GM13976 (cell line): Measurements from ENCODE around the gene NMNAT2.

Experiments used
- DNase-seq: peaks from one replicate; pipeline ENCODE4 v3.0.0; 2012; ENCODE audit warnings: low spot score
- in situ Hi-C: fragments of 300-500 bp; cut with MboI; formaldehyde crosslinking; loops from one replicate; pipeline ENCODE4 v1.12.0; 2022; ENCODE audit warnings: low sequenced_read_pairs, mixed read lengths, inconsistent platforms; ENCODE audit not compliant: unreplicated experiment
- TF ChIP-seq, protein P1 (sequence below): IDR thresholded peaks from 2 replicates; pipeline ENCODE4 v1.5.1; 2012; ENCODE audit warnings: borderline replicate concordance, mild to moderate bottlenecking; ENCODE audit not compliant: insufficient read depth; ENCODE audit errors: extremely low read depth, missing control alignments, control extremely low read depth

The NMNAT2 gene

GRCh38 chr1:183424691-183425090, 6.5 kb upstream of the NMNAT2 start:
- in situ Hi-C loops: no loop called here
- TF ChIP-seq, protein P1, sequence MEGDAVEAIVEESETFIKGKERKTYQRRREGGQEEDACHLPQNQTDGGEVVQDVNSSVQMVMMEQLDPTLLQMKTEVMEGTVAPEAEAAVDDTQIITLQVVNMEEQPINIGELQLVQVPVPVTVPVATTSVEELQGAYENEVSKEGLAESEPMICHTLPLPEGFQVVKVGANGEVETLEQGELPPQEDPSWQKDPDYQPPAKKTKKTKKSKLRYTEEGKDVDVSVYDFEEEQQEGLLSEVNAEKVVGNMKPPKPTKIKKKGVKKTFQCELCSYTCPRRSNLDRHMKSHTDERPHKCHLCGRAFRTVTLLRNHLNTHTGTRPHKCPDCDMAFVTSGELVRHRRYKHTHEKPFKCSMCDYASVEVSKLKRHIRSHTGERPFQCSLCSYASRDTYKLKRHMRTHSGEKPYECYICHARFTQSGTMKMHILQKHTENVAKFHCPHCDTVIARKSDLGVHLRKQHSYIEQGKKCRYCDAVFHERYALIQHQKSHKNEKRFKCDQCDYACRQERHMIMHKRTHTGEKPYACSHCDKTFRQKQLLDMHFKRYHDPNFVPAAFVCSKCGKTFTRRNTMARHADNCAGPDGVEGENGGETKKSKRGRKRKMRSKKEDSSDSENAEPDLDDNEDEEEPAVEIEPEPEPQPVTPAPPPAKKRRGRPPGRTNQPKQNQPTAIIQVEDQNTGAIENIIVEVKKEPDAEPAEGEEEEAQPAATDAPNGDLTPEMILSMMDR: no peak
- no peak for DNase-seq

- DNase-seq: no peak
- in situ Hi-C loops: no loop called here
- TF ChIP-seq, protein P1: no peak
Observed at GRCh38 chr1:183423541-183423940, 5.4 kb upstream of the NMNAT2 start.

GRCh38 chr1:183419399-183419798, 1.2 kb upstream of the NMNAT2 start:
- in situ Hi-C loops: no loop called here
- DNase-seq: no peak
- TF ChIP-seq, protein P1: no peak

DNA sequence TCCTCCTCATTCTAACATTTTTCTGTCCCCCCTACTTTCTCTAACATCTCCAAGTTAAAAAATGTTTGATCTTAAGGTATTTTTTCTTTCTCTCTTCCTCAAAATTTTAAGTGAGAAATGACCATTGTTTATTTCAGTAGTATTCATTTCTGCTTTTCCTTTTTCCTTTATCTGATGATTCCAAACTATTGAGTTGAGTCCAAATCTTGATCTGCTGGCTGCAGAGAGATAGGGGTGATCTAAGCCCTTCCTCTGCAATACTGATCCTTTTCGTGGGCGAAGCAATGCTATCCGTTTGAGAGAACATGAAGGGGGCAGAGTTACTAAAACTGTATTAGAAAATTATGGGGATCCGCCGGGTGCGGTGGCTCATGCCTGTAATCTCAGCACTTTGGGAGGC, 516 bp upstream of the NMNAT2 start:
- TF ChIP-seq, protein P1: no peak
- in situ Hi-C loops: no loop called here

DNA sequence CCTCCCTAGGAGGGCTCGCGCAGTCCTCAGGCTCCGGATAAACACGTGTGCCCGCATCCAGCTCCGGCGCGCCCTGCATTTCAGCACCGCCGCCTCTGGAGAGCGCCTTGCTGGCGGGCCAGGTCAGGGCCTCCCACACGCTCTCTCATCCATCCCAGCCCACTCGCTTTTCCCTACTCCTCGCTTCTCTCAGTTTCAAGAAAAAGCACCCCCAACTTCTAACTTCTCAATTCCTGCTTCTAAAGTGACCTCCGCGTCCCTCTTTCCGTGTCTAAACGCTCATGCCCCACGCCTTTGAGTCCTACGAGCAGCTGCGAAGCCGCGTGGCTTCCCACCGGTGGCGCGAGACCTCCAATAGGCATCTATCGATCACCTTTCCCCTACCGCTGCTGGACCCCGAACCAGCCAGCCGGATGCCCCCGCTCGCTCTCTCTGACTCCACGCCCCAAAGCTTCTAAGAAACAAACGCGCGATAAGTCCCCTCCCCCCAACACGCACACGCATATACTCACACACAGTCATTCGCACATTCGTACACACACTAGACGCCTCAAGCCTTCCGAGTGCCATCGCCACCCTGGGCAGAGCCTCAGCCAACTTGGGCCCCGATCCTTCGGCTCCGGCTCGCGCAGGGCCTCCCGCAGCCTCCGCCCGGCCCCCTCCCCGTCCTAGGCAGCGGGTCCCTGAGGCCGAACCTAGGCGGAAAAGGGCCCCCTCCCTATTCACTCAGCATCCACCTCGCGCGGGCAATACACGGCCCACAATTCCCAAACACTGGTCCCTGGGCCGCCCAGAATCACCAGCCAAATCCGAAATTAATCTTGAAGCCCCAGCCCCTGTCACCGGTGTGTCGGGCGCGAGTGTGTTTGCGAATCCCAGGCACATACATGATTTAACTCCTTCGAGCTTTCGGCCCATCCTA, 1.1 kb downstream of the NMNAT2 start:
- in situ Hi-C loops: no loop called here
- DNase-seq: peak; percentile 51
- TF ChIP-seq, protein P1: no peak

More for the DNA sequence above, 516 bp upstream of the NMNAT2 start:
- no peak for DNase-seq

DNA sequence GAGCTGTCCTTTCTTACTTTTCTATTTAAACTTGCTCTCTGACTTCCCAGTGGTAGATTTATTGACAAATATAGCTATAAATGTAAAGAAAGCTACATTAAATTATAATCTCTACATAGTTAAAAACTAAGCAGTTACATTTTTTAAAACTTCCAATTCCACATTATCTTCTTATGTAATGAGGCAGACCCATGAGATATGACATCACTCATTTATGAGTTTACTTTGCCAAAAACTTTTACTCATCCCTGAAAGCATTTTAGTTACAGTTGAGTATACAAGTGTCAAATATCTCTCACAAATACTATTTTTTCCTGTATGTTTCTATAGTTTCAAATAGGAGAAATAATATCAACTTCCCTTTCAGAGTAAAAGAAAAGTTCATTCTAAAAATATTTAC, 3.8 kb downstream of the NMNAT2 start:
- TF ChIP-seq, protein P1: no peak
- in situ Hi-C loops: no loop called here
- no peak for DNase-seq
